GM18519 (cell line): ENCODE results near the gene SLC6A6.

Source experiments
- ATAC-seq: cut with Tn5 transposase; IDR thresholded peaks from one replicate; pipeline ENCODE4 v1.9.1; 2021; ENCODE audit warnings: mild to moderate bottlenecking, moderate library complexity; ENCODE audit not compliant: unreplicated experiment, low FRiP score

The SLC6A6 gene

GRCh38 chr3:14402304-14402811 lies at the start of gene SLC6A6:
TSS of gene SLC6A6 (plus strand) at chr3:14402606. CDS start at chr3:14443635, 41,029 bp downstream.
- ATAC-seq: peak; percentile 52

GRCh38 chr3:14353502-14353901 lies 48.9 kb upstream of the SLC6A6 start:
- no peak for ATAC-seq

GRCh38 chr3:14357463-14357862 lies 44.9 kb upstream of the SLC6A6 start:
- no peak for ATAC-seq

GRCh38 chr3:14358426-14359211 lies 43.8 kb upstream of the SLC6A6 start:
- no peak for ATAC-seq

GRCh38 chr3:14359348-14359747 lies 43.1 kb upstream of the SLC6A6 start:
- ATAC-seq: no peak

- no peak for ATAC-seq
Measured at GRCh38 chr3:14360123-14360881, 42.1 kb upstream of the SLC6A6 start.

DNA sequence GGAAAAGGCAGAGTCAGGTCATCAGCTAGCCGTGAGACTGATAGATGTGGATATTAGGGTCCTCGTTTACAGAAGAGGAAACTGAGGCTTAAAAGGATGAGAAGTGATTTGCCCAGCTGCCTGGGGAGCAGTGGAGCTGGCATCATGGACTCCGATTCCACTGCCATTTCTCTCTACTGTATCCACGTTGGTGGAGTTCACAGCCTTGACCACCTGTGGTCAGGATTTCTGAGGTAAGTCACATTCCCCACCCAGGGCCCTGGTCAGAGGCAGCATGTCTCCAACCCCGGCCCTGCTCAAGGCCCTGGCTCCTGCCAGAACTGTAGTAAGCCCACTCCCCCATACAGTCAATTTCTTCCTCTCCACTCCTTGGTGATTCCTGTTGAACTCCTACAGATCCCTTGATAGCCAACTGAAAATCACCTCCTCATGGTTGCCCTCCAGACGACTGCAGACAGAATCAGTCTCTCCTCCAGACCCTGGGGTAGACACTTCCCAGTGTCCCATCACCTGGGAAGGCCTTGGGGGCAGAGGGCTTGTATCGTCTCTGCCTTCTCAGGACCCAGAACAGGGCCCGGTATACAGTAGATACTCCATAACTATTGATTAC lies 41.2 kb upstream of the SLC6A6 start:
- no peak for ATAC-seq

- ATAC-seq: no peak
Measured at GRCh38 chr3:14362890-14363289, 39.5 kb upstream of the SLC6A6 start.

DNA sequence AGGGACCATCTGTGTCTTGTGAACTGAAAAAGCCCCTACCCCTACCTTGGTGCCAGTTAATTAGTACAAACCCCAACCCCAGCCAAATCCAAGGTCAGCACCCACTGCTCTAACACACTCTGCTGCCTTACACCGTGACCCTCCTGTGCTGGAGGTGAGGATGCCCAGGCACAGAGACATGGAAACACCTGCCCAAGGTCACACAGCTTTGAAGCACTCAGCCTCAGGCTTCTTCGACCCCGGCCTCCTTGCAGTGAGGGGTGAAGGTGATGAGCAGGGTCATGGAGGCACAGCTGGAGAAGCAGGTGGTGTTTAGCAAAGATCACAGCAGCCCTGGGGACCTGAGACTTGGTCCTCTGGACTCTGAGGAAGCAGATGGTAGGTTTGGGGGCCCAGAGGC lies 39.0 kb upstream of the SLC6A6 start:
- ATAC-seq: no peak

- no peak for ATAC-seq
Measured at GRCh38 chr3:14363991-14364390, 38.4 kb upstream of the SLC6A6 start.

DNA sequence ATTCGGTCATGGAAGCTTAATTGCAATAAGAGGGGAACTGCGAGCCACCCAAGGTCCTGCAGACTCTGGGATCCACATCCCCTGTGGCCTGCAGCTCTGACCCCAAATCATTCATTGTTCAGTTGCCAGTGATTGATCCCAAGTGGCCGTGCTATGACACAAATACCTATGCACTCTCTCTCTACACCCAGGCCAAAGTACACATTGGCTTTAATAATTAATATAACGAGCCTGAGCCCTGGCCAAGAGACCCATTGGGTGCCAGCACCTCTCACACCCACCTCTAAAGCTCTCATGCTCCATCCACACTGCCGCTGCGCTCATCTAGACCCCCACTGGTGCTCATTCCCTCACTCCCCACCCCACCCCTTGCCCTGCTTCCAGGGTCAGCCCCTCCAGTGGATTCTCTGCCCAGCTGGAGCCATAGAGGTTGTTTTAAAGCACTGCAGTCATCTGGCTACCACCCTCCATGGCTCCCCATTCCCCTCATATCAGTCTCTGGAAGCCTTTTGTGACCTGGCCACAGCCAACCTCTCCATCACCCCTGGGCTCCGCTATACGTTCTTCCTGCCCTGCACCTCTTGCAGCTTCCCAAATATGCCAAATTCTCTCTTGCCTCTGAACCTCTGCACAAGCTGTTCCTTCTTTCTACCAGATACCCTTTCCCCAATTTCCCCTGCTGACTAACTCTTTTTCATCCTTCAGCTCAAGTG lies 37.7 kb upstream of the SLC6A6 start:
- no peak for ATAC-seq

DNA sequence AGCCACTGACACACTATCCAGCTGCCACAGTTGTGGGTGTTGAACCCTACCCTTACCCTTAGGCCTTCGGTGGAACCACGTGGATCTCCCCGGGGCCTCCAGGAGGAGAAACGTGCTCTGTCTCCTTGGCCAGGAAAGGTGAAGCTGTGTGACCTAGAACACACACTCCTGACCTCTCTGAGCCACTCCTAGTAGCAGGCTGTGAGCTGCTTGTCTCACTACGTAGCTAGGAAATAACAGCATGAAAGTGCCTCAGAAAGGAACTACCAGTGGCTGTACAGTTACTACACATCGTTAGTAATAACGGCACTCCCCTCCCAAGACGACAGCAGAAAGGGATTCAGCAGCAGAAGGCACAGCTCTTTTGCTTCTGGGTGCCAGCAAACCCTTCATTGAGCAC lies 36.2 kb upstream of the SLC6A6 start:
- ATAC-seq: no peak

- no peak for ATAC-seq
Measured at GRCh38 chr3:14366915-14367823, 35.2 kb upstream of the SLC6A6 start.

DNA sequence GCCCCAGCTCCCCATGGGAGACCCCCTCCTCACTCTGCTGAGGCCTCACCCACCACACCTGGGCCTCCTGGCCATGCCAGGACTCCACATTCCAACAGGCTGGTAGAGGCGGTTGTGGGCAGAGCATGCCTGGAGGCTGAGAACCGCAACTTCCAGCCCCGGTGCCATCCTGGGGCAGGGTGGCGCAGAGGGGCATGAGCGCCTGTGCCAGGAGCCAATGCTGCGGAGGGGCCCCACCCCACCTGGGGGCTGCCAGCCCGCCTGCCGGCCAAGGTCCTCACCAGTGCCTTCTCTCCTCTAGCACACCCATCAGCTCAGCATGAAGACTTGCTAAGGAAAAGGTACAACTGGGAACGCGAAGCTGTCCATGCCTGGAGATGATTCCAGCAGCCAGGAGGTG lies 34.3 kb upstream of the SLC6A6 start:
- no peak for ATAC-seq

DNA sequence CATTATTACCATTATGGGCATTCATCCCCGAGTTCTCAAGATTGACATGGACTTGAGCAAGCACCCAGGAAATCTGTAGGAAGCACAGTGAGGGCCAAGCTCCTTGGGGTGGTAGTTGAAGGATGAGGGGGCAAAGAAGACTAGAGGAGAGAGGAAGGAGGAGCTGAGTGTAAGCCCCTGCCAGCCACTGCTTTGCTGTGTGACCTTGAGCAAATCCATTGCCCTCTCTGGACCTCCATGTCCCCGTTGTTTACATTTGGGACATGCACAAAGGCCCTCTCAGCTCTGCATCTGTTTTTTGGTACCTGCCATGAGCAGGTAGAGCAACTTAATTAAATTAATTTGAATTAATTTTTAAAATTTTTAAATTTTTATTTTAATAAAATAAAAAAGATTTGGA lies 33.5 kb upstream of the SLC6A6 start:
- no peak for ATAC-seq

DNA sequence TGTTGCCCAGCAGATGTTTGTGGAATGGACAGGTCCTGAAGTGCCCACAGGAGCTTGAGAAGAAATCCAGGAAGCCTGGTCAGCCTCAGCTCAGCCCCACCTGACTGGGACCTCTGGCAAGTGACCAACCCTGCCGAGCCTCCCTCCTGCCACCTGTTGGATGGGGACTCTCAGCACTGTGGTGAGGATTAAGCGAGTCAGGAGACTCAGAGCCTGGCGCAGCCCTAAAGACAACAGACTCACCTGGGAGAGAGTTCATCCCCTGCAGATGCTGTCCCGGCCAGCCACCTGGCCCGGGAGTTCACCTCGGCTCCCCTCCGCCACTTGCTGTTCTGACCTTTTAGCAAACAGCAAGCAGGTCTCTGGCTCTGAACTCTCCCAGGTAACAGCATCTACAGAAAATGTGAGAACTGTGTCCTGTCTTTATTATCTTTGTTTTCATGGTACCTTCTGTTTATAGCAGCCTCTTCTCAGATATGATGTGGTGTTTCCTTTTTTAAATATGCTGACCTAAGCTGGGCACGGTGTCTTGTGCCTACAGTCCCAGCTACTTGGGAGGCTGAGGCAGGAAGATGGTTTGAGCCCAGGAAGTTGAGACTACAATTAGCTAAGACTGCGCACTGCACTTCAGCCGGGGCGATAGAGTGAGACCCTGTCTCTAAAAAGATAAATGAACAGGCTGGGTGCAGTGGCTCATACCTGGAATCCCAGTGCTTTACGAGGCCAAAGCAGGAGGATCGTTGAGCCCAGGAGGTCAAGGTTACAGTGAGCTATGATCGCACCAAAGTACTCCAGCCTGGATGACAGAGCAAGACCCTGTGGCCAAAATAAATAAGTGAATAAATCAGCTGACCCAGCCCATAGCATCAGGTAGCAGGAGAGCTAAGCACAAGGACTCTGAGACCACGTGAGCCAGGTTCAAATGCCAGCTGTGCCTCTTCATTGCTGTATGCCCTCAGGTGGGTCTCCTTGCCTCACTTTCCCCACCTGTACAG lies 32.4 kb upstream of the SLC6A6 start:
- ATAC-seq: no peak

- ATAC-seq: no peak
Measured at GRCh38 chr3:14370720-14371572, 31.5 kb upstream of the SLC6A6 start.
